Fibroblast of lung (primary cell): ENCODE results near the gene UNC5A.

Source experiments
- CTCF ChIP-seq, 2 donors: IDR thresholded peaks in 1 of 2; conservative IDR thresholded peaks in 1 of 2; 1 replicate in 1 of 2; 2 replicates in 1 of 2; pipeline ENCODE4 v1.5.1; 2011 to 2012; ENCODE audit warnings: low read length in 2 of 2, control low read depth in 1 of 2, inconsistent platforms in 1 of 2, low read depth in 1 of 2, mild to moderate bottlenecking in 1 of 2
- EZH2 ChIP-seq: IDR thresholded peaks from 2 replicates; pipeline ENCODE4 v1.5.1; 2012; ENCODE audit warnings: low read length, control low read depth, mild to moderate bottlenecking; ENCODE audit errors: missing control alignments

GRCh38 chr5:176878463-176878862 lies 68.1 kb downstream of the UNC5A start:
- TF ChIP-seq CTCF (conservative IDR thresholded peaks at IDR 0.05 in 1 of 2, IDR thresholded peaks at IDR 0.05 in 1 of 2; ENCODE audit: low read depth in 1 of 2, low read length in 2 of 2): no peak
- no peak for TF ChIP-seq EZH2
